Stimulated activated CD4-positive, alpha-beta T cell treated with anti-CD3 and anti-CD28 coated beads, Interleukin-15, amount 100 ng/mL, for 48 hours (primary cell): ENCODE measurements around the gene ANK3.

Experiments used
- DNase-seq, 2 donors: peaks; one replicate each; pipeline ENCODE4 v3.0.0-alpha.2; 2020; ENCODE audit warnings: low read depth in 2 of 2

The ANK3 gene

GRCh38 chr10:60413306-60414012, 23.8 kb upstream of the ANK3 start:
- DNase-seq: no peak

GRCh38 chr10:60410970-60411369, 21.3 kb upstream of the ANK3 start:
- DNase-seq: no peak

GRCh38 chr10:60409202-60409601, 19.5 kb upstream of the ANK3 start:
- no peak for DNase-seq

- DNase-seq: no peak
These were observed 16.5 kb upstream of the ANK3 start for GRCh38 chr10:60406182-60406581.

GRCh38 chr10:60405172-60405571, 15.5 kb upstream of the ANK3 start:
- DNase-seq: no peak

- no peak for DNase-seq
These were observed 13.6 kb upstream of the ANK3 start for GRCh38 chr10:60403168-60403873.

- DNase-seq: no peak
These were observed 10.7 kb upstream of the ANK3 start for GRCh38 chr10:60400366-60400765.

GRCh38 chr10:60399328-60399727, 9.7 kb upstream of the ANK3 start:
- DNase-seq: no peak

GRCh38 chr10:60397792-60398191, 8.1 kb upstream of the ANK3 start:
- no peak for DNase-seq

GRCh38 chr10:60396766-60397165, 7.1 kb upstream of the ANK3 start:
- no peak for DNase-seq

- DNase-seq: no peak
These were observed 6.0 kb upstream of the ANK3 start for GRCh38 chr10:60395711-60396110.

GRCh38 chr10:60394446-60394845, 4.8 kb upstream of the ANK3 start:
- DNase-seq: no peak

- no peak for DNase-seq
These were observed 550 bp upstream of the ANK3 start for GRCh38 chr10:60390224-60390626.

GRCh38 chr10:60388709-60389301, 870 bp downstream of the ANK3 start:
- peak in 1 of 2 donors; percentile 0 for DNase-seq

GRCh38 chr10:60388116-60388625, 1.5 kb downstream of the ANK3 start:
- no peak for DNase-seq

- no peak for DNase-seq
These were observed 2.1 kb downstream of the ANK3 start for GRCh38 chr10:60387531-60387930.

GRCh38 chr10:60385399-60385738, 4.3 kb downstream of the ANK3 start:
- DNase-seq: no peak

GRCh38 chr10:60384708-60385398, 4.8 kb downstream of the ANK3 start:
- DNase-seq: no peak

GRCh38 chr10:60384011-60384410, 5.7 kb downstream of the ANK3 start:
- DNase-seq: no peak

- DNase-seq: no peak
These were observed 6.6 kb downstream of the ANK3 start for GRCh38 chr10:60382946-60383681.

GRCh38 chr10:60380781-60381180, 8.9 kb downstream of the ANK3 start:
- no peak for DNase-seq

GRCh38 chr10:60377955-60378354, 11.7 kb downstream of the ANK3 start:
- DNase-seq: no peak
